ENCODE data around the gene PAX3. TPM values are rescaled to one million over a fixed set of nuclear protein-coding genes. Genes with fewer than 3 reads are reported as not detected.

PAX3 gene
- polyA plus RNA-seq, 4 donors: 0.24 TPM; not detected in 3

- DNase-seq (ENCODE audit: low read depth in 4 of 4, low spot score in 3 of 4): no peak
These were observed 1.3 kb upstream of the PAX3 start for GRCh38 chr2:222299906-222300725.

GRCh38 chr2:222298001-222298310 is 842 bp downstream of the PAX3 start:
- DNase-seq (ENCODE audit: low read depth in 4 of 4, low spot score in 3 of 4): no peak

- DNase-seq (ENCODE audit: low read depth in 4 of 4, low spot score in 3 of 4): no peak
These were observed 1.2 kb downstream of the PAX3 start for GRCh38 chr2:222297600-222297935.

GRCh38 chr2:222296911-222297599 is 1.7 kb downstream of the PAX3 start:
- DNase-seq (ENCODE audit: low read depth in 4 of 4, low spot score in 3 of 4): no peak

GRCh38 chr2:222296311-222296741 is 2.5 kb downstream of the PAX3 start:
- no peak for DNase-seq (ENCODE audit: low read depth in 4 of 4, low spot score in 3 of 4)

GRCh38 chr2:222295368-222296062 is 3.3 kb downstream of the PAX3 start:
- DNase-seq (ENCODE audit: low read depth in 4 of 4, low spot score in 3 of 4): no peak

- no peak for DNase-seq (ENCODE audit: low read depth in 4 of 4, low spot score in 3 of 4)
These were observed 3.8 kb downstream of the PAX3 start for GRCh38 chr2:222294996-222295367.

GRCh38 chr2:222293660-222294630 is 4.9 kb downstream of the PAX3 start:
- no peak for DNase-seq (ENCODE audit: low read depth in 4 of 4, low spot score in 3 of 4)

GRCh38 chr2:222292149-222293134 is 6.4 kb downstream of the PAX3 start:
- DNase-seq (ENCODE audit: low read depth in 4 of 4, low spot score in 3 of 4): no peak

GRCh38 chr2:222291485-222291841 is 7.3 kb downstream of the PAX3 start:
- no peak for DNase-seq (ENCODE audit: low read depth in 4 of 4, low spot score in 3 of 4)

- no peak for DNase-seq (ENCODE audit: low read depth in 4 of 4, low spot score in 3 of 4)
These were observed 7.9 kb downstream of the PAX3 start for GRCh38 chr2:222290736-222291484.

GRCh38 chr2:222290401-222290735 is 8.4 kb downstream of the PAX3 start:
- no peak for DNase-seq (ENCODE audit: low read depth in 4 of 4, low spot score in 3 of 4)

- no peak for DNase-seq (ENCODE audit: low read depth in 4 of 4, low spot score in 3 of 4)
These were observed 9.3 kb downstream of the PAX3 start for GRCh38 chr2:222289278-222290160.

GRCh38 chr2:222288590-222289277 is 10.1 kb downstream of the PAX3 start:
- no peak for DNase-seq (ENCODE audit: low read depth in 4 of 4, low spot score in 3 of 4)

- no peak for DNase-seq (ENCODE audit: low read depth in 4 of 4, low spot score in 3 of 4)
These were observed 10.8 kb downstream of the PAX3 start for GRCh38 chr2:222287862-222288479.

- DNase-seq (ENCODE audit: low read depth in 4 of 4, low spot score in 3 of 4): no peak
These were observed 14.3 kb downstream of the PAX3 start for GRCh38 chr2:222284466-222284865.

- DNase-seq (ENCODE audit: low read depth in 4 of 4, low spot score in 3 of 4): no peak
These were observed 15.2 kb downstream of the PAX3 start for GRCh38 chr2:222283634-222284033.

All from left renal pelvis (tissue), 4 donors.